Measurements from ENCODE around the gene GPR35.

The GPR35 gene

GRCh38 chr2:240624011-240624949, 1.0 kb upstream of the GPR35 start:
- no peak for DNase-seq (ENCODE audit: low read depth in 2 of 2)

GRCh38 chr2:240626531-240627300, 1.4 kb downstream of the GPR35 start:
- DNase-seq (ENCODE audit: low read depth in 2 of 2): no peak

GRCh38 chr2:240627736-240628506, 2.6 kb downstream of the GPR35 start:
- DNase-seq (ENCODE audit: low read depth in 2 of 2): no peak

GRCh38 chr2:240628507-240628807, 3.2 kb downstream of the GPR35 start:
- no peak for DNase-seq (ENCODE audit: low read depth in 2 of 2)

DNA sequence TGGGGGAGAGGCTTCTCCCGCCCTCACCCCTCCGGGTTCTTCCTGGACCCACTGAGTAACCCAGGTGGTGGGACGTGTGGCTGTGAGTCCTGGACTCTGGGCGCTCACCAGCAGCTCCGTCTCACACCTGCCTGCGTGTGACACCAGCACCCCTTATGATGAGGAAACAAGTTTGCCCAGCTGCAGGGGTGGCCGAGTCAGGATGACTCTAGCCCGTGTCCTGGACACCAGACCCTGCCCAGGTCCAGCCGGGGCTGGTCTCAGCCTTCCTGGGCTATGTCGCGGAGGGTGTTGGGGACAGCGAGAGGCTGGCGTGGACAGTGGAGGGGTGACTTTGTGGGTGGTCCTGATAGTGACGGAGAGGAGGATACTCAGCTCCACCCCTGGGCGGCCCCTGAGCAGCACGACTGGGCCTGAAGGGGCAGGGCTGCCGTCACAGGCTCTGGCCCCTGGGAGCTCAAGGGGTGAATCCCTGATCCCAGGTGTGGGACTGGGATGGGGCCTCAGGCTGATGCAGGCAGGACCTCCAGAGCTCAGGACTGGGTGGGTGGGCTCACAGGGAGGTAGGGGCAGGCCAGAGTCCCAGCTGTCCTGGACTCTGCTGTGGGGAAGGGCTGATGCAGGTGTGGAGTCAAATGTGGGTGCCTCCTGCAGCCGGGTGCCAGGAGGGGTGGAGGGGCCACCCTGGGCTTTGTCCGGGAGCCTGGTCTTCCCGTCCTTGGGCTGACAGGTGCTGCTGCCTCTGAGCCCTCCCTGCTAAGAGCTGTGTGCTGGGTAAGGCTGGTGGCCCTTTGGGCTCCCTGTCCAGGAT, 3.7 kb downstream of the GPR35 start:
- no peak for DNase-seq (ENCODE audit: low read depth in 2 of 2)

DNA sequence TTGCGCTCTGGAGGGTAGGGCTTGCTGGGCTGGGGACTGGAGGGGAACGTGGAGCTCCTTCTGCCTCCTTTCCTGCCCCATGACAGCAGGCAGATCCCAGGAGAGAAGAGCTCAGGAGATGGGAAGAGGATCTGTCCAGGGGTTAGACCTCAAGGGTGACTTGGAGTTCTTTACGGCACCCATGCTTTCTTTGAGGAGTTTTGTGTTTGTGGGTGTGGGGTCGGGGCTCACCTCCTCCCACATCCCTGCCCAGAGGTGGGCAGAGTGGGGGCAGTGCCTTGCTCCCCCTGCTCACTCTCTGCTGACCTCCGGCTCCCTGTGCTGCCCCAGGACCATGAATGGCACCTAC, 4.3 kb downstream of the GPR35 start:
- DNase-seq (ENCODE audit: low read depth in 2 of 2): no peak

GRCh38 chr2:240629968-240630770, 4.9 kb downstream of the GPR35 start:
- DNase-seq (ENCODE audit: low read depth in 2 of 2): no peak

GRCh38 chr2:240630771-240631547, 5.7 kb downstream of the GPR35 start:
- no peak for DNase-seq (ENCODE audit: low read depth in 2 of 2)

DNA sequence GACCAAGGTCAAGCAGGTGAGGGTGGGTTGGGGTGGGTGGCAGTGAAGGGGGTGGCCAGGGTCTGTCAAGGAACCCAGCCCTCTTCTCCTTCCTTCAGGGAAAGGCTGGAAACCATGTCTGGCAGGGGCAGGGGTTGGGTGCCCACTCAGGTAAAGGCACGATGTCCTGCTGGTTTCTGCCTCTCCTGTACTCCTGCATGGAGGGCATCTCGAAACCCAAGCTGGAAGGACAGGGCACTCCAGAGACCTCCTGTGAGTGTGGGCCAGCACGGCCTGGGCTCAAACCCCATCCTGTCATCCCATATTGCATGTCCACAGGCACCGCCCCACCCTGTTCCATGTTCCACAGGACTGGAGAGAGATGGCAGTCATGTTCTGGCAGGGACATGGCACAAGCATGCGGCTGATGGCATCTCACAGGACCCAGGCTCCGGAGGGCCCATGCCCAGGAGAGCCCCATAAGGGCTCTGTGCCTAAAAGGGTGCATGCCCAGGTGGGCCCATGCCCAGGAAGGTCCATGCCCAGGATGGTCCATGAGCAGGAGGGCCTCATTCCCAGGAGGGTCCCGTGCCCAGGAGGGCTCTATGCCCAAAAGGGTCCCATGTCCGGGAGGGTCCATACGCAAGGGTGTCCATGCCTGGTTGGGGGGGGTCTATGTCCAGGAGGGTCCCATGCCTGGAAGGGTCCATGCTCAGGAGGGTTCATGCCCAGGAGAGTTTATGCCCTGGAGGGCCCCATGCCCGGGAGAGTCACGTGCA, 6.4 kb downstream of the GPR35 start:
- no peak for DNase-seq (ENCODE audit: low read depth in 2 of 2)

GRCh38 chr2:240632306-240632721, 7.0 kb downstream of the GPR35 start:
- no peak for DNase-seq (ENCODE audit: low read depth in 2 of 2)

DNA sequence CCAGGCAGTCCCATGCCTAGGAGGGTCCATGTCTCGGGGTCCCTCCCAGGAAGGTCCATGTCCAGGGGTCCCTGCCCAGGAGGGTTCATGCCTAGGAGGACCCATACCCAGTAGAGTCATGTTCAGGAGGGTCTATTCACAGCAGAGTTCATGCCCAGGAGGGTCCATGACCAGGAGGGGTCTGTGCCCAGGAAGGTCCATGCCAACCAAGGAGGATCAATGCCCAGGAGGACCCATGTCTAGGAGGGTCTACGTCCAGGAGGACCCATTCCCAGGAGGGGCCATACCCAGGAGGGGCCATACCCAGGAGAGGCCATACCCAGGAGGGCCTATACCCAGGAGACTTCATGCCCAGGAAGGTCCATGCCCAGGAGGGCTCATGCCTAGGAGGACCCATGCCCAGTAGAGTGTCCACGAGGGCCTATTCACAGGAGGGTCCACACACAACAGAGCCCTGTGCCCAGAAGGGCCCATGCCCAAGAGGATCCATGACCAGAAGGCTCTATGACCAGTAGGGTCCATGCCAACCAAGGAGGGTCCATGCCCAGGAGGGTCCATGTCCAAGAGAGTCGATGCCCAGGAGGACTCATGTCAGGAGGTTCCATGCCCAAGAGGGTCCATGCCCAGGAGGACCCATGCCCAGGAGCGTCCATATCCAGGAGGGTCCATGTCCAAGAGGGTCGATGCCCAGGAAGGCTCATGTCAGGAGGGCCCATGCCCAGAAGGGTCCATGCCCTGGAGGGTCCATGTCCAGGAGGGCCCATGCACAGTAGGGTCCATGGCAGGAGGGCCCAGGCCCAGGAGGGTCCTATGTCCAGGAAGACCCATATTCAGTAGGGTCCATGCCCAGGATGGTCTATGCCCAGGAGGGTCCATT, 10.1 kb downstream of the GPR35 start:
- no peak for DNase-seq (ENCODE audit: low read depth in 2 of 2)

GRCh38 chr2:240635998-240636547, 10.8 kb downstream of the GPR35 start:
- no peak for DNase-seq (ENCODE audit: low read depth in 2 of 2)

DNA sequence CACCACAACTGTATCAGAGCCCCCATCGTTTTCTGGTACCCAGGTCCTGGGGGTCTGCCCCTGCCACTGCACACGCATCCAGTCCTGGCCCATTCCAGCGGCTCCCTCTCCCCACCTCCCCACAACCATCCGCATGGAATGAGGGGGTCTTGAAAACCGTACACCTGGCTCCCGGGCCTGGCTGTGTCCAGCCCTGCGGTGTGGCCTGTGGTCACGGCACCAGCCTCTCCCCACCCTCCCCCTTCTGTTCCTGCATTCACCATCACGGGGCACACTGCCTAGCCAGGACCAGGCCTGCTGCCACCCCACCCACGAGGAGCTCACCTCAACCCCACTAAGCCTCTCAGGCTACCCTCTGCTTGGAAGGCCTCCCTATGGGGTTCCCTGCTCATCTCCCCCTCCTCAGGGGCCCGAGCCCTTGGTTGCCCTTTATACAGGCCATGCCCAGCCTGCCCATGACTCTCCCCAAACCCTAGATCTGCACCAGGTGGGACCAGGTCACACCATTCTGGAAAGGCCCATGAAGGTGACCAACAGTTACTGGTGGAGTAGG, 11.4 kb downstream of the GPR35 start:
- no peak for DNase-seq (ENCODE audit: low read depth in 2 of 2)

- DNase-seq (ENCODE audit: low read depth in 2 of 2): no peak
Observed at GRCh38 chr2:240637116-240637900, 12.0 kb downstream of the GPR35 start.

DNA sequence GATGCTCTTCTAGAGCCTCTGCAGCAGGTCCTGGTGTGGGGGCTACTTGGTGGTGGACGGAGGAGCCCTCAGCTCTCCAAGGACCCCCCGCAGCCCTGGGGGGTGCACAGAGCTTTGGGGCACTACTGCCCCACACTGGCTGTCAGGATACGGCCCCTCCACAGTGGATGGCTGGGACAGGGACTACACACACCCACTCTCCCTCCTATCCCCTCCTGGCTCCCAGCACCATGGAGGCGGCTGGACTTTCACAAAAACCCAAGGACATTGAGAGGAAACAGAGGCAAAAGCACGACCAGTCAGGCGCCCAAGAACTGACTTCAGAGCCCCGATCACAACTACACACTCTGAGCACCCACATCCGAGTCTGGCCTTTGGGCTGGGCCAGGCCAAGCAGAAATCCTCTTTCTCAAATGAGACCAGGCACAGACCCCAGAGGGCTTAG, 12.6 kb downstream of the GPR35 start:
- no peak for DNase-seq (ENCODE audit: low read depth in 2 of 2)

DNA sequence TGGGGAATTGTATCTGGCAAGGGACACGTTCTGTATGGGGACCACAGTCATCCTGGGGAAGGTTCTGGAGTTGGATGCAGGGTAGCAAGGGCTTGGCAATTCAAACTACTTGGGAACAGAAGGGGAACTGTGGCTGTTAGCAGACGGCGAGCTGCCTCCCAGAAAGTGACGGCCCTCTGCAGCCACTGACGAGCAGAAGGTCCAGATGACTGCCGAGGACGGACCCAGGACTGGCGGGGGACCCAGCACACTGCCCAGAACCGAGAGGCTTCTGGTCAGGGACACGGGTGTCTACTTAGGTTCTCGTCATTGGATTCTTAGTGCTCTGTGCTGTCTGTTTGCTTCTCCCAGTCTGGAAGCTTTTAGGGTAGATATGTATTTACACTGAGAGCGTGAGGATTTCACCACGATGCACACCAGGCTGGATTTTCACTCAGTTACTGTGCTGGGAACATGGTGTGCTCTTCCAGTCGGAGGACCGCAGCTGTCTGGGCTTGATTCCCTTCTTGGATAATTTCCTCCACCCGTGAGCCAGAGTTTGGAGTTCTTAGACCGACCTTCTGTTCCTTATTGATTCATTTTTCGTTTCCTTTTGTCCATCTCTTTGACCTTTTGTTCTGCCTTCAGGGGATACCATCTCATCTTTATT, 13.4 kb downstream of the GPR35 start:
- DNase-seq (ENCODE audit: low read depth in 2 of 2): no peak

Data from stimulated activated CD8-positive, alpha-beta memory T cell treated with anti-CD3 and anti-CD28 coated beads, Interleukin-7, amount 100 ng/mL, for 1 hour (primary cell).